ENCODE data around the gene MYCBP2.

The MYCBP2 gene

DNA sequence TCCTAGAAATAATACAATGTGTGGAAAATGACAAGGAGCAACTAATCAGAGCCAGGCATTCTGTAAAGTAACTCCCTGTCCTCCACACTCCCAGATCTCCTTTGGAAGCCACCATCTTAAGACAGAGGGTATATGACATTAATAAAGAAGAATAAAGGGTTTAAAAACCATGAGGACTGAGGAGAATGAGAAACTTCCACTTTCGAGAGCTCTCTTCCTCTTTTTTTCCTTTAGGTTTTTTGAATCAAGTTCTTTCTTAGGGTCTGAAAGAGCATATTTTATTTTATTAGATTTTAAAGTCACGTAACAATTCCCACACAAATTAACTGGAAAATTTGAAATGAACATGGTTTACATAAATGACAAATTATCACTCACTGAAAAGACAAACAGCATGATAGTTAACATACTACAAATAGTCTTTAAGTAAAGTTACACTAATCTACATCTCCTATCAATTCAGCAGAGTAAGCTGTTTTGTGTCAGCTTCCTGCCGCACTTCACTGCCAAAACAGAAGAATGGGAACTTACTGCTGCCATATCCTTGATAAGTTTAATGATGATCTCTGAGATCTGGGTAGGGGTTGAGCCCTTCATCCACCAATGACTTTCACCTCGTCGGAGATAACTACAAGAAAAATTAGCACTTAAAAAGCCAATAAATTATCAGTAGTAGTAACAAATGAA, 261.3 kb downstream of the MYCBP2 start:
- DNase-seq = no peak

- no peak for DNase-seq
These were observed 264.8 kb downstream of the MYCBP2 start for GRCh38 chr13:77062097-77062496.

GRCh38 chr13:77061362-77061761, 265.5 kb downstream of the MYCBP2 start:
- DNase-seq = no peak

DNA sequence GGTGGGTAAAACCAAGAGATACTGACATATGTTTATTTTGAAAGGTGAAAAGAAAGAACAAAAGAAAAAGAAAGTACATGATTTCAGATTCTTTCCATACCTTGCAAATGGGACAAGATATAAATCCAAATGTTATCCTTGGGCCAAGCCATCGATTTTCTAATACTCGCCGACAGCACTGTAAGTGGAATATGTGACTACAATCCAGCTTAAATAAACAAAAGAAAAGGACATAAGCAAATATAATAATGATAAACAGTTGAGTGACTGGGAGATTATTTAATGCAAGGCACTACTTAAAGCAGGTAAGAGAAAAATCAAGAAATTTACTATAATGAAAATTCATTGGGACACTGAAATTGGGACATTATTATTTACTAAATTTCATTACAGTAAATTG, 270.0 kb downstream of the MYCBP2 start:
- no peak for DNase-seq

- DNase-seq = no peak
These were observed 270.5 kb downstream of the MYCBP2 start for GRCh38 chr13:77056382-77056781.

- DNase-seq = no peak
These were observed 271.7 kb downstream of the MYCBP2 start for GRCh38 chr13:77055158-77055557.

DNA sequence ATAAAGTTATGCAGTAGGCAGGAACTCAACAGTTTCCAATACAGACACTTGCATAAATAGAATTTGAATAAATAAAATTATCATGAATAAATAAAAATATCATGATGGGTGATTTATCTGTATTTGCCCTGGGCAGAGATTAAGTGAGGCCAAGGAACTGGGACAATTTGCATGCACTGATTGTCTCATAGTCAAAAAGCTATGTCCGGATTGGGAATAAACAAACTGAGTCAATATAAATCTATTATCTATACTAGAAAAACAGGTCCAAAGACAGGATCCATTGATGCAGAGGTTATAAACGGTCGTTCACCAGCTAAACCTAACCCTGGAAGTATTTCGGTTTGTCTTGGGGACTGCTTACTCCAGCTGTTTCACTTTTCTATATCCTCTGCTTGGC, 273.7 kb downstream of the MYCBP2 start:
- DNase-seq = no peak

GRCh38 chr13:77048681-77049080, 278.2 kb downstream of the MYCBP2 start:
- DNase-seq = no peak

GRCh38 chr13:77047649-77048343, 279.1 kb downstream of the MYCBP2 start:
- no peak for DNase-seq

- no peak for DNase-seq
These were observed 284.2 kb downstream of the MYCBP2 start for GRCh38 chr13:77042566-77043177.

- DNase-seq = no peak
These were observed 286.1 kb downstream of the MYCBP2 start for GRCh38 chr13:77040835-77041234.

GRCh38 chr13:77040076-77040475, 286.8 kb downstream of the MYCBP2 start:
- no peak for DNase-seq

DNA sequence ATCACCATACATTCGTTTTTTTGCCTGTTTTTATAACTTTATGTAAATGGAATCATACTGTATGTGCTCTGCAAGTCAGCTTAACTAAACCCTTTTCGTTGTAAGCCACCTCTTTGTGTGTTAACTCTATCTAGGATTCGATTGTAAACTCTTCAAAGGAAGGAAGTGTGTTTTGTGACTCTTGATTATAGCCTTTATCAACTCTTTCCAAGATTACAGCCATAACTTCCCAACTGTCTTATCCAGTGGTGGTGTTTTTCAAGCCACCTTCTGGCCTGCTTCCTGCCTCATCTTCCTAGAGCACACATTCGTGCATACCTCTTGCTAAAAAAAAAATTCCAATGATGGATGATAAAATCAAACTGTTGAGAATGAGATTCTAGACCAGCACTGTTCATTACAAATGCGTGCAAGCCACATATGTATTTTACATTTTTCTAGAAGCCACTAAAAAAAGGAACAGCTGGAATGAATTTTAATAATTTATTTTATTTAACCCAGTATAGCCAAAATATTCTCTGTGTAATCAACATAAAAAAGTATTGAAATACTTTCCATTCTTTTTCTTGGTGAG, 287.9 kb downstream of the MYCBP2 start:
- DNase-seq = no peak

- no peak for DNase-seq
These were observed 290.6 kb downstream of the MYCBP2 start for GRCh38 chr13:77036279-77036678.

- DNase-seq = no peak
These were observed 292.0 kb downstream of the MYCBP2 start for GRCh38 chr13:77034881-77035280.

DNA sequence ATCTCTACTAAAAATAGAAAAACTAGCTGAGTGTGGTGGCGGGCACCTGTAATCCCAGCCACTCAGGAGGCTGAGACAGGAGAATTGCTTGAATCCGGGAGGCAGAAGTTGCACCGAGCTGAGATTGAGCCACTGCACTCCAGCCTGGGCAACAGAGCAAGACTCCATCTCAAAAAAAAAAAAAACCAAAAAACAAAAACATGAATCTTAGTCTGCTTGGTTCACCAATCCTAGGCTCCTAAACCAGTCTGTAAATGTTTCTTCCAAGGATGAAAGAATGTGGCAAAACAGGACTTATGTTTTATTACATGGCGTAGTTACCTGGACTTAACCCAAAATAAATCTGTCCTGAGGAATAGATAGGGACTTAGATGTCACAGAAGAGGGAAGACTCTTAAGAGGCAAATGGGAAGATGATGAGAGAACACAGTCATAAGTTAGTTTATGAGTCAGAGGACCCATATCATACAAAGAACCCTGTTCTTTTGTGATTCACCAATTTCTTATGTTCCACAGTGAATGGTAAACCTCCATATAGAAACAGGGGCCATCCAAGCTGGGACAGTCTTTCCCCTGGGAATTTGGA, 293.1 kb downstream of the MYCBP2 start:
- DNase-seq = no peak

GRCh38 chr13:77031656-77032243, 295.1 kb downstream of the MYCBP2 start:
- no peak for DNase-seq

- DNase-seq = no peak
These were observed 297.5 kb downstream of the MYCBP2 start for GRCh38 chr13:77029436-77029835.

DNA sequence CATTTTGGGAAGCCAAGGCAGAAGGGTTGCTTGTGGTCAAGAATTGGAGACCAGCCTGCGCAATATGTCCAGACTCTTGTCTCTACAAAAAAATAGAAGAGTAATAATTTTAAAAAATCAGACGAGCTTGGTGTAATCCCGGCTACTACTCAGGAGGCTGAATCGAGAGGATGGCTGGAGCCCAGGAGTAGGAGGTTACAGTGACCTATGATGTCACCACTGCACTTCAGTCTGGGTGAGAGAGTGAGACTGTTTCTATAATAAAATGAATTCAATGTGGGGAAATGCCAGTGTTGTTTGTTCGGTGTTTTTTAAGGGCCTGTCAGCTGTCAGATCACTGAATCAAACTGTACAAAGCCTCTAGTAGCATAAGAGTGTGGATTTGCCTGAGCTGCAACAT, 298.7 kb downstream of the MYCBP2 start:
- no peak for DNase-seq

DNA sequence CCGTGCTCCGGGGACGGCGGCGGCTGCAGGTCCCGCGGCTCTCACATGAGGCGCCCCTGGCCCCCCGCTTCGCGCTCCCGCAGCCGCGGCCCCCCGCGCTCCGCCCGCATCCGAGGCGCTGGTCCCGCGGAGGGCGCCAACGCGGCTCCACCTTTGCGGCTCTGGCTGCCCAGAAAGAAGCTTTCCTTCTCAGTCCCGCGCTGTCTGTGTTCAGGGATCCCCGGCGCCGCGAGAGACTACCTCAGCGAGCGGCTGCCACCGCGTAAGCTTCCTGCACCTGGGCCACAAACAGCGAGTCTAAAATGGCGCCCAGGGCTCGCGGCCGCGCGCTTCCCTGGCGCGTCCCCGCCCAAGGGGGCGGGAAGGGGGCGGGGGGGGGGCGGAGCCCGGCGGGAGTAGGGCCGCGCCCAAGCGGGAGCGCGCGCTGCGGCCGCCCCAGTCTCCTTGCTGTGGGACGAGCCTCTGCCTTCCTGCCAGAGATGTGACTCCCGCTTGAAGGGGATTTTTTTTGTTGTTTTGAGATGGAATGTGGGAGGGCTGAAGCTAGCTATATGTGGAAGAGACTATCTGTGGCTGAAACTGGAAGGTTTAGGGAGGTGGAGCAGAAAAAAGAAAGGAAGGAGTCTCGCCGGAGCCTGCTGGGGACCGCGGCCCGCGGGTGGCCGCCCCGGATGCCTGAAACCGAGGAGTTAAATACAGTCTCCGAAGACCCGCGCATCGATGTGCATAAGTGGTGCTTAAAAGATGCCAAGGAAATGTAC, 299.9 kb downstream of the MYCBP2 start, which contains the start of gene FBXL3:
TSS of gene FBXL3 (minus strand) at position 299 of the 761 bp plus-strand sequence. CDS start 5,299 bp downstream, outside the sequence.
- peak; percentile 91 for DNase-seq

DNA sequence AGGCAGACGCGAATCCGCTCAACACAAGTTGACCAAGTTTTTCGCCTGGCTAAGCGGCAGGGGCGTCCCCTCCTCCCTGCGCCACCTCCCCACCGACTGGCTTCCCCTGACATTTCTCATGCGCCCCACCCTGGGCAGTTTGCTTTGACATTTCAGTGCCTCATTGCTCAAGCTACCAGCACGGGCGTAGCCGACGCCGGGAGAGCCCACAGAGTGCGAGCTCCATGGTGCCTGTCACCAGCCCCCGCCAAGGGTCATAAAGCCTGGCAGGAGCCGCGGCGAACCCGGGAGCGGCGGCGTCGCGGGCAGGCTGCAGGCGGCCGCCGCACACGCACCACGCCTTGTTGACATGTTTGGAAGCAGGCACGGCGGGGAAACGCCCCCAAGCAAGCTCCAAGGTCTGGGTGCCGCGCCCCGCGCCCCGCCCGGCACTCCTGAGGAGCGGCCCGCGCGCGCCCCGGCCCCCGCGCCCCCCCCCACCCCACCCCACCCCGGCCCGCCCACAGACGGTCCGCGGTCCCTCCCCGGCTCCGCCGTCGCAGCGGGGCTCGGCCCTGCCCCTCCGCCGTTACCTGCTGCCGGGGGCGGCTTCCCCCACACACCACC, 300.5 kb downstream of the MYCBP2 start:
- peak; percentile 87 for DNase-seq

- DNase-seq = no peak
These were observed 304.6 kb downstream of the MYCBP2 start for GRCh38 chr13:77022341-77022740.
